T-helper 1 cell treated with Interleukin-12 subunit alpha and Interleukin-12 subunit beta and Interleukin-4 antibody, amounts not matched to agents 30 μg/mL and 1 μg/mL, for 36 hours (primary cell): ENCODE measurements around the gene CLIP2.

Source experiments
- H3K27ac Mint-ChIP-seq: one replicate; pipeline ENCODE4 v1.8.0; 2021; ENCODE audit warnings: mild to moderate bottlenecking, mixed read lengths
- H3K27me3 Mint-ChIP-seq: one replicate; pipeline ENCODE4 v1.8.0; 2021; ENCODE audit warnings: low read depth, mixed read lengths
- H3K36me3 Mint-ChIP-seq: one replicate; pipeline ENCODE4 v1.8.0; 2021; ENCODE audit warnings: low read depth, mixed read lengths
- H3K4me1 Mint-ChIP-seq: one replicate; pipeline ENCODE4 v1.8.0; 2021; ENCODE audit warnings: low read depth, mixed read lengths
- H3K4me3 Mint-ChIP-seq: one replicate; pipeline ENCODE4 v1.8.0; 2021; ENCODE audit warnings: mild to moderate bottlenecking, moderate library complexity, mixed read lengths
- H3K9me3 Mint-ChIP-seq: one replicate; pipeline ENCODE4 v1.8.0; 2021; ENCODE audit warnings: mixed read lengths

CLIP2 gene

DNA sequence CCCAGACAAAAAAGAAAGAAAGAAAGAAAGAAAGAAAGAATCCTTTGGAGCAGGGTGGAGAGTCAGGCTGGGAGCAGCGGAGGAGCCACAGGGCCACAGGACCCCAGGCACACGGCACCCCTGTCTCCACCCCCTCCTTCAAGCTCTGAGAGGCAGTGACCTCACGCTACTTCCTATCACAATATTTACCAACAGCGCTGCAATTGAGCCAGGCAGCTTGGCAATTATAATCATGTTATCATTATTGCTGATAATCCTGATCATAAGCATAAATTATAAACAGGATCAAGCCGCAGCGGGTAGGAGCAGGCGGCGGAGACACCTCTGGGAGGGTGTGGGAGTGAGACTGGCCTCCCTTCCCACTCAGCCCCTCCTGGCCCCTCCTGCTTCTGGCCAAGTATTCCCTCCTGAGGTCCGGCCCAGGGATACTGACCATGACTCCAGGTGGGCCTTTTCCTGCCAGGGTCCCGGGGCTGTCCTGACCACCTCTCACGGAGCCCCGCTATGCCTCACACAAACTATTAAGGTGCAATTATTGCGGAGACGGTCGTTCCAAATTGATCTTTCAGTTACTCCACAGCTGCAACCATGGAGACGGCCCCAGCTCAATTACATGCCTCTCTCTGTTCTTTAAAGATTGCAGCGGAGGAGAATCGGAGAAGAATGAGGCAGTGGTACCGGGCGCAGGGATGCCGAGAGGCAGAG is 154.5 kb downstream of the CLIP2 start:
- H3K4me3 Mint-ChIP-seq: no peak overlapping the region

DNA sequence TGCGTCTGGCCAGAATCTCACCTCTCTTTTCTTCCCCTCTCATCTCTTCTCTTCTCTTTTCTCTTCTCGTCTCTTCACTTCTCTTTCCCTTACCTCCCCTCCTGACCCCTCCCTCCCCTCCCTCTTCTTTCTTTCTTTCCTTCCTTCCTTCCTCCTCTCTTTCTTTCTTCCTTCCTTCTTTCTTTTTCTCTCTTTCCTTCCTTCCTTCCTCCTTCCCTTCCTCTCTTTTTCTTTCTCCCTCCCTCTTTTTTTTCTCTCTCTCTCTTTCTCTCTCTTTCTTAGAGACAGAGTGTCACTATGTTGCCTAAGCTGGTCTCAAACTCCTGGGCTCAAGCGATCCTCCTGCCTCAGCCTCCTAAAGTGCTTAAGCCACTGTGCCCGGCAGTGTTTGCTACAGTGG is 159.9 kb downstream of the CLIP2 start:
- Mint-ChIP-seq H3K36me3 (no peaks in the 10 kb centered on the region), H3K4me1 (peaks cover 13% of the 10 kb centered on the region), H3K9me3 (no peaks in the 10 kb centered on the region), H3K27ac (no peak overlapping the region), H3K27me3 (peaks cover 9% of the 10 kb centered on the region), H3K4me3 (no peak overlapping the region)

More for the DNA sequence above, 154.5 kb downstream of the CLIP2 start:
- Mint-ChIP-seq H3K9me3 (no peaks in the 10 kb centered on the region), H3K27me3 (no peaks in the 10 kb centered on the region), H3K4me1 (no peaks in the 10 kb centered on the region), H3K27ac (no peak overlapping the region), H3K36me3 (no peaks in the 10 kb centered on the region)

DNA sequence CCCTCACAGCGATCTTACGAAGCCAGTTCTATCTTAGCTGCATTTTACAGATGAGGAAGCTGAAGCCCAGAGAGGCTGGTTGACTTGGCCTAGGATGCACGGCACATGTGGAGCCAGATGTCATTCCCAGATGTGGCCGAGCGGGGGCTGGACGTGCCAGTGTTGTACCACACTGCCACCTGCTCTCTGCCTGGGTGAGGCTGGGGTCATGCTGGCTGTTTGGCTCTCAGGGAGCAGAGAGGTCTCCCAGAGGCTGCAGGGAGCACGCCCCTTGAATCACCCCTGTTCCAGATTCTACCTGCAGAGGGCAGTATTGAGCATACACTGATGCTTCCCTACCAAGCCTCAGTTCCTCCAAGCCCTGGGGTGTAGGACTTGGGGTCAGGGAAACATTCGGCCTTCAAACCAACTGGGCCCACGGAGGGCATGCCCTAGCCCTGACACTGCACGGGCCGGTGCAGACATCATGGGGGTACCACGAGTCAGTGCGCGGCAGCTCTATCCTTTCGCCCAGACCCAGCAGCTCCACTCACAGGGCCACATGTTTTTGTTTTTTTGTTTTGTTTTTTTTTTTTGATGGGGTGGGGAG is 160.7 kb downstream of the CLIP2 start:
- H3K27me3 Mint-ChIP-seq: peaks cover 9% of the 10 kb centered on the region
- no peak overlapping the region for H3K4me3 Mint-ChIP-seq
- peaks cover 13% of the 10 kb centered on the region for H3K4me1 Mint-ChIP-seq
- no peaks in the 10 kb centered on the region for H3K36me3 Mint-ChIP-seq
- H3K9me3 Mint-ChIP-seq: no peaks in the 10 kb centered on the region
- H3K27ac Mint-ChIP-seq: no peak overlapping the region

DNA sequence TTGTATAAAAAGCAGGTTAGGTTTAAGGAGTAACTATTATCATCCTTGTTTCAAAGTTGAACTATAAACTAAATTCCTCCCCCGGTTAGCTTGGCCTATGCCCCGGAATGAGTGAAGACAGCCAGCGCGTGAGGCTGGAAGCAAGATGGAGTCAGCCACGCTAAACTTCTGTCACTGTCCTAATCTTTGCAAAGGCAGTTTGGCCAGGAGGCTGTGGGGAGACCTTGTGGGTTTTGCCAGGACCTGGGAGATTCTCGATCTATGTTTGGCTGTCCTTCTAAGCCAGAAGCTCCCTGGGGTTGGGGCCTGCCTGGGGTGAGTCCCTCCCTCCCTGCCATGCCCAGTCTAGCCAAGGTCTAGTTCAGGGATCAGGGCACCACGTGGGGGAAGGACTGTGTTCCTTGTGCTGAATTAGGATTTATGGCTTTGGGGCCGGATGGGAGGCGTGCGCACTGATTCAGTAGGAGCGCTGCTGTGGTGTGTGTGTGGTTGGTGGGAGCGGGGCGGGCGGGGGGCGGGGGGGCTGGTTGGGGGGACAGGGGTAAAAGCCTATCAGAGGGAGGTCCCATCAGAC is 163.6 kb downstream of the CLIP2 start:
- Mint-ChIP-seq H3K4me3 (peak overlapping the region; percentile 70), H3K9me3 (no peaks in the 10 kb centered on the region), H3K4me1 (peaks cover 13% of the 10 kb centered on the region), H3K36me3 (no peaks in the 10 kb centered on the region), H3K27ac (peak overlapping the region; percentile 79), H3K27me3 (peaks cover 18% of the 10 kb centered on the region)

DNA sequence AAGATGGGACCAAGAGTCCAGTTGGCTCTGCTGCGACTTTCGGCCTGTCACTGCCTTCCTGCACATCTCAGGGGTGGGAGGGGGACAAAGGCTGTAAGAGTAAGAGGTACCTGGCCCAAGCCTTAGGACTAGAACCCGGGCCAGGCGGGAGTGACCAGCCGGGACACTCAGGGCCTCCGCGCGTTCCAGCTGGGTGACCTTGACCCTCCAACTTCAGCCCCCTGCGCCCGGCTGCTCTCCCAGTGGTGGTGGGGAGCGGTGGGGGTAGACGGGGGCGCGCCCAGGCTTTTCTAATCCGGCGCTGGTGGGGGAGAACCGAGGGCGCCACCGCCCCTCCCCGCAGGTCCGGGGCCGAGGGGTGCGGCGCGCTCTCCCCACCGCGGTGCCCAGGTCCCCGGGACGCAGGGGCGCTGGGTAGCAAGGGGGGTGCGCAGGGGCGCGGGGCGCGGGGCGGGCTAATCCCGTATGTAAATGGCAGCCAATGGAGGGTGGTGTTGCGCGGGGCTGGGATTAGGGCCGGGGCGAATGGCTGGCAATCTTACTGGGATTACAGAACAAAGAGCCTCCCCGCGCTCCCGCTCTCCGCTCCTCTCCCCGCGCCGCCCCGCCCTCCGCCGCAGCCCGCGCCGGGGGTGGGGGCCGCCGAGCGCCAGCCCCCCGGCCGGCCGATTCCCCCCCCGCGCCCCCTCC is 164.3 kb downstream of the CLIP2 start, which contains the start of gene GTF2IRD1:
TSS of gene GTF2IRD1 (plus strand) at position 585 of the 690 bp plus-strand sequence. CDS start 54,175 bp downstream, outside the sequence.
- Mint-ChIP-seq H3K36me3 (no peaks in the 10 kb centered on the region), H3K27me3 (peaks cover 18% of the 10 kb centered on the region), H3K4me3 (peak within 1 kb of the TSS; percentile 70), H3K9me3 (no peaks in the 10 kb centered on the region), H3K27ac (peak within 1 kb of the TSS; percentile 79), H3K4me1 (peaks cover 13% of the 10 kb centered on the region)

DNA sequence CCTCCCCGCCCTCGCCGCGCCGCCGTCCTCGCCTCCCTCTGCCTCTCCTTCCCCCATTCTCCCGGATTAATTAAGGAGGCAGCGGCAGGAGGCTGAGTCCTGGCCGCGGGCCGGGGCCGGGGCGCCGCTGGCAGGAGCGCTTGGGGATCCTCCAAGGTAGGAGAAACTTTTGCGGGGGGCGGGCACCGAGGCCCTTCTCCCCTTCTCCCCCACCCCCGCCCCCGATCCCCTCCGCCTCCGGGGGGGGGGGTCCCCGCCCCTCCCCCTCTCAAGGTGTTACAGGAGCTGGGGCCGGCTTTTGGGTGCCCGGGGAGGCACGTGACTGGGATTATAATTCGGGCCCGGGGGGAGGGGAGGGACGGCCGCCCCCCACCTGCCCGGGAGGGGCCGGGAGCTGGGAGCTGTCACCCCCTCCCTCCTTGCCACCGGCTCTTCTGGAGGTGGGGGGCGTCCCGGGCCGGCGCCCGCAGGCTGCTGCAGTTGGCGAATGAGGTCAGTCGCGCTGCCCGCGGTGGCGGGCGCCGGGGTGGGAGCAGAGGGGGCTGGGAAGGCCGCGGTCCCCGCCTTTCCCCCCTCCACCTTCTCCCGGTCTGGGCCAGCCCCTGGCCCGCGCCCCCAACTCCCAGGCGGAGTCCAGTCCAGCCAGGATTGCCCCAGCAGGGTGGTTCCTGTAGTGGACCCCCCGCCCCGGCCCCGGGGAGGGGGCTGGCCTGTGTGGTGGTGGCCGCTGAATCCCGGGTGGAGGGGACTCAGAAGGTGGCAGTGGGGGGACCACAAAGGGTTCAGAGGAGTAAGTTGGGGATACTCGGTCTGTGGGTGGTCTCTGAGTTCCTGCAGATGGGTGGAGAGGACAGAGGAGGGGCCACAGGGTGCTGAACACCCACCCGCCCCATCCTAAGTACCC is 165.1 kb downstream of the CLIP2 start:
- H3K4me1 Mint-ChIP-seq: peaks cover 13% of the 10 kb centered on the region
- H3K9me3 Mint-ChIP-seq: no peaks in the 10 kb centered on the region
- no peak overlapping the region for H3K27ac Mint-ChIP-seq
- H3K36me3 Mint-ChIP-seq: no peaks in the 10 kb centered on the region
- H3K4me3 Mint-ChIP-seq: no peak overlapping the region
- peaks cover 18% of the 10 kb centered on the region for H3K27me3 Mint-ChIP-seq

DNA sequence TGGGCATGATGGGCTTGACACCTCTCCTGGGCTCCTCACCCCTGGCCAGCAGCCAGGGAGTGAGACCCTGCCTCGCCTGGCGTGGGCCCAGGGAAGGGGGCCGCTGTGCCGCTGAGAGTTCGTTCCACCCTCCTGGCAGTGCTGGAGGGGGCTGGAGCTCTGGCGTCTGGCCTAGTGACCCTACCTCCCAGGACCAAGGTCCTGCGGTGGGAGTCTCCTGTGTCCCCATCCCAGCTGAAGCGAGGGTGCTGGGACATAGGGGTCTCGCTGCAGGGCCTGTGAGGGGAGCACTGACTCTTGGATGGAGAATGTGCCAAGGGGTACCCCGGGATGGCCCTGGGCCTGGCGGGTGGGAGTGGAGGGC is 165.7 kb downstream of the CLIP2 start:
- H3K36me3 Mint-ChIP-seq: no peaks in the 10 kb centered on the region
- H3K4me3 Mint-ChIP-seq: no peak overlapping the region

DNA sequence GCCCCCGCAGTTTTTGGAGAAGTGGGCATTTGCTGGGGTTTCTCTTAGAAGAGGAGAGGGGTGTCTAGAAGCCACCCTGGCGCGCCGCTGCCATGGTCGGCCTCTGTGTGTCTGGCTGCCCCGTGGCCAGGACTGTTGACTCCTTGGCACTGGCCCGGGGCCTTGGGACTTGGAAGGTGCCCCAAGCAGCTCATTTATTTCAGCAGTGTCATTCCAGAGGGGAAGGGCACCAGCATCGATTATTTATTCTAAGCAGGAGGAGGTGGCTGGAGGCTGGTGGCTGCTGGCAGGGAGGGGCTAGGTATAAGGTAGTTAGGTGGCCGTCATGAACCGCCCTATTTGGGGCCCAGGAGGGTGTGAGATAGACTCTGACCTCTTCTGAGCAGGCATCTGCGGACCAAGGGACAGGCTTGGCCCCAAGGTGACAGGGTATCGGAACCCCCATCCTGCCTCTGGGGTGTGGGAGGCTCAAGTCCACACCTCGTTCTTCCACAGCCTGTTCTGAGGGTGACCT is 166.1 kb downstream of the CLIP2 start:
- H3K27me3 Mint-ChIP-seq: peaks cover 18% of the 10 kb centered on the region
- peaks cover 11% of the 10 kb centered on the region for H3K4me1 Mint-ChIP-seq
- no peaks in the 10 kb centered on the region for H3K36me3 Mint-ChIP-seq
- H3K9me3 Mint-ChIP-seq: no peaks in the 10 kb centered on the region
- peak overlapping the region; percentile 17 for H3K4me3 Mint-ChIP-seq
- H3K27ac Mint-ChIP-seq: no peak overlapping the region

More for the DNA sequence above, 165.7 kb downstream of the CLIP2 start:
- Mint-ChIP-seq H3K27ac (no peak overlapping the region), H3K27me3 (peaks cover 18% of the 10 kb centered on the region), H3K4me1 (peaks cover 13% of the 10 kb centered on the region), H3K9me3 (no peaks in the 10 kb centered on the region)
